SK-N-SH treated with all-trans-retinoic acid at 6 μM for 48 hours (cell line): ENCODE data around the gene UBE2L3.

ENCODE experiments used
- ATAC-seq: fragments of 200-7000 bp; cut with Tn5 transposase; 3 replicates; pipeline ENCODE4 v1.9.1; 2020; ENCODE audit warnings: mild to moderate bottlenecking, moderate library complexity
- ARNTL ChIP-seq: fragments of 450-650 bp; formaldehyde crosslinking; IDR thresholded peaks from 2 replicates; pipeline ENCODE4 v1.5.0; 2020; ENCODE audit warnings: low read depth, mild to moderate bottlenecking, moderate library complexity, borderline replicate concordance
- ISL1 ChIP-seq: fragments of 250-450 bp; sonication (Bioruptor Pico); IDR thresholded peaks from 2 replicates; pipeline ENCODE4 v2.1.2; 2022; ENCODE audit warnings: mild to moderate bottlenecking, moderate library complexity
- PPARA ChIP-seq: fragments of 250-450 bp; sonication (Bioruptor Pico); IDR thresholded peaks from 2 replicates; pipeline ENCODE4 v1.5.0; 2020; ENCODE audit warnings: mild to moderate bottlenecking, borderline replicate concordance
- SNAI2 ChIP-seq: fragments of 250-450 bp; sonication (Bioruptor Pico); IDR thresholded peaks from 2 replicates; pipeline ENCODE4 v1.5.0; 2020; ENCODE audit warnings: mild to moderate bottlenecking, moderate library complexity
- TOX ChIP-seq: fragments of 250-450 bp; sonication (Bioruptor Pico); IDR thresholded peaks from 2 replicates; pipeline ENCODE4 v1.8.0; 2021; ENCODE audit warnings: mild to moderate bottlenecking, moderate library complexity, borderline replicate concordance
- ZC3H10 ChIP-seq: fragments of 250-450 bp; sonication (Bioruptor Pico); IDR thresholded peaks from 2 replicates; pipeline ENCODE4 v1.5.1; 2021; ENCODE audit warnings: mild to moderate bottlenecking, moderate library complexity
- ZFP30 ChIP-seq: fragments of 450-650 bp; formaldehyde crosslinking; IDR thresholded peaks from 2 replicates; pipeline ENCODE4 v1.5.0; 2022; ENCODE audit warnings: mild to moderate bottlenecking, moderate library complexity
- ZNF565 ChIP-seq: fragments of 450-650 bp; formaldehyde crosslinking; conservative IDR thresholded peaks from 2 replicates; pipeline ENCODE4 v1.5.0; 2020; ENCODE audit warnings: low read depth, mild to moderate bottlenecking, moderate library complexity
- ZNF8 ChIP-seq: fragments of 450-650 bp; formaldehyde crosslinking; IDR thresholded peaks from 2 replicates; pipeline ENCODE4 v1.5.0; 2020; ENCODE audit warnings: mild to moderate bottlenecking, moderate library complexity
- TF ChIP-seq, protein P1 (sequence below): fragments of 250-450 bp; sonication (Bioruptor Pico); IDR thresholded peaks from 2 replicates; pipeline ENCODE4 v1.5.0; 2020; ENCODE audit warnings: mild to moderate bottlenecking, moderate library complexity
- TF ChIP-seq, protein P2 (sequence below): fragments of 250-450 bp; sonication (Bioruptor Pico); IDR thresholded peaks from 2 replicates; pipeline ENCODE4 v1.5.1; 2020; ENCODE audit warnings: low read depth, mild to moderate bottlenecking, moderate library complexity
- TF ChIP-seq, protein P3 (sequence below): fragments of 250-450 bp; sonication (Bioruptor Pico); IDR thresholded peaks from 2 replicates; pipeline ENCODE4 v1.8.0; 2021; ENCODE audit warnings: low read depth, mild to moderate bottlenecking, moderate library complexity, borderline replicate concordance
- TF ChIP-seq, protein P4 (sequence below): fragments of 250-450 bp; sonication (Bioruptor Pico); IDR thresholded peaks from 2 replicates; pipeline ENCODE4 v1.5.1; 2021; ENCODE audit warnings: mild to moderate bottlenecking, moderate library complexity

Gene UBE2L3

DNA sequence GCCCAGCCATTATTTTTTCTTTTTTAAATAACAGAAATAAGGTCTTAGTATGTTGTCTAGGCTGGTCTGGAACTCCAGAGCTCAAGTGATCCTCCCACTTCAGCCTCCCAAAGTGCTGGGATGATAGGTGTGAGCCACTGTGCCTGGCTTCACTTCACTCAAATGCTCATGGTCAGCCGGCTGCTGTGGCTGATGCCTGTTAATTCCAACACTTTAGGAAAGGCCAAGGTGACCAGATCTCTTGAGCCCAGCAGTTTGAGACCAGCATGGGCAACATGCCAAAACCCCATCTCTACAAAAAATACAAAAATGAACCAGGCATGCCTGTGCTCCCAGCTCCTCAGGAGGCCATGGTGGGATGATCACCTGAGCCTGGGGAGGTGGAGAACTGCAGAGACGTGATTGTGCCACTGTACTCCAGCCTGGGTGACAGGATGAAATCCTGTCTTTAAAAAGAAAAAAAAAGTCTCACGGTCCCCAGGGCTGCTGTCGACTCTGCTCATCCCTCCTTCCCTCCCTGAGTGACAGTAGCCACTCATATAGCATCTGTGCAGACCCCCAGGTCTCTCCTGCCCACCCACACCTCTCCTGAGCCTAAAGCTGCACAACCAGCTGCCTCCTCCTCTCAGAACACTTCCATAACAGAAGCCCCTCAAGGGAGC lies 58.7 kb downstream of the UBE2L3 start (continued):
- TF ChIP-seq, protein P1, sequence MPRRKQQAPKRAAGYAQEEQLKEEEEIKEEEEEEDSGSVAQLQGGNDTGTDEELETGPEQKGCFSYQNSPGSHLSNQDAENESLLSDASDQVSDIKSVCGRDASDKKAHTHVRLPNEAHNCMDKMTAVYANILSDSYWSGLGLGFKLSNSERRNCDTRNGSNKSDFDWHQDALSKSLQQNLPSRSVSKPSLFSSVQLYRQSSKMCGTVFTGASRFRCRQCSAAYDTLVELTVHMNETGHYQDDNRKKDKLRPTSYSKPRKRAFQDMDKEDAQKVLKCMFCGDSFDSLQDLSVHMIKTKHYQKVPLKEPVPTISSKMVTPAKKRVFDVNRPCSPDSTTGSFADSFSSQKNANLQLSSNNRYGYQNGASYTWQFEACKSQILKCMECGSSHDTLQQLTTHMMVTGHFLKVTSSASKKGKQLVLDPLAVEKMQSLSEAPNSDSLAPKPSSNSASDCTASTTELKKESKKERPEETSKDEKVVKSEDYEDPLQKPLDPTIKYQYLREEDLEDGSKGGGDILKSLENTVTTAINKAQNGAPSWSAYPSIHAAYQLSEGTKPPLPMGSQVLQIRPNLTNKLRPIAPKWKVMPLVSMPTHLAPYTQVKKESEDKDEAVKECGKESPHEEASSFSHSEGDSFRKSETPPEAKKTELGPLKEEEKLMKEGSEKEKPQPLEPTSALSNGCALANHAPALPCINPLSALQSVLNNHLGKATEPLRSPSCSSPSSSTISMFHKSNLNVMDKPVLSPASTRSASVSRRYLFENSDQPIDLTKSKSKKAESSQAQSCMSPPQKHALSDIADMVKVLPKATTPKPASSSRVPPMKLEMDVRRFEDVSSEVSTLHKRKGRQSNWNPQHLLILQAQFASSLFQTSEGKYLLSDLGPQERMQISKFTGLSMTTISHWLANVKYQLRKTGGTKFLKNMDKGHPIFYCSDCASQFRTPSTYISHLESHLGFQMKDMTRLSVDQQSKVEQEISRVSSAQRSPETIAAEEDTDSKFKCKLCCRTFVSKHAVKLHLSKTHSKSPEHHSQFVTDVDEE (CRISPR knock-in tag) = no peak
- TF ChIP-seq PPARA (CRISPR knock-in tag) = no peak
- TF ChIP-seq ARNTL = no peak
- TF ChIP-seq ZNF565 = no peak
- no peak for TF ChIP-seq ZC3H10 (CRISPR knock-in tag)
- TF ChIP-seq, protein P2, sequence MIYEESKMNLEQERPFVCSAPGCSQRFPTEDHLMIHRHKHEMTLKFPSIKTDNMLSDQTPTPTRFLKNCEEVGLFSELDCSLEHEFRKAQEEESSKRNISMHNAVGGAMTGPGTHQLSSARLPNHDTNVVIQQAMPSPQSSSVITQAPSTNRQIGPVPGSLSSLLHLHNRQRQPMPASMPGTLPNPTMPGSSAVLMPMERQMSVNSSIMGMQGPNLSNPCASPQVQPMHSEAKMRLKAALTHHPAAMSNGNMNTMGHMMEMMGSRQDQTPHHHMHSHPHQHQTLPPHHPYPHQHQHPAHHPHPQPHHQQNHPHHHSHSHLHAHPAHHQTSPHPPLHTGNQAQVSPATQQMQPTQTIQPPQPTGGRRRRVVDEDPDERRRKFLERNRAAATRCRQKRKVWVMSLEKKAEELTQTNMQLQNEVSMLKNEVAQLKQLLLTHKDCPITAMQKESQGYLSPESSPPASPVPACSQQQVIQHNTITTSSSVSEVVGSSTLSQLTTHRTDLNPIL (CRISPR knock-in tag) = no peak

DNA sequence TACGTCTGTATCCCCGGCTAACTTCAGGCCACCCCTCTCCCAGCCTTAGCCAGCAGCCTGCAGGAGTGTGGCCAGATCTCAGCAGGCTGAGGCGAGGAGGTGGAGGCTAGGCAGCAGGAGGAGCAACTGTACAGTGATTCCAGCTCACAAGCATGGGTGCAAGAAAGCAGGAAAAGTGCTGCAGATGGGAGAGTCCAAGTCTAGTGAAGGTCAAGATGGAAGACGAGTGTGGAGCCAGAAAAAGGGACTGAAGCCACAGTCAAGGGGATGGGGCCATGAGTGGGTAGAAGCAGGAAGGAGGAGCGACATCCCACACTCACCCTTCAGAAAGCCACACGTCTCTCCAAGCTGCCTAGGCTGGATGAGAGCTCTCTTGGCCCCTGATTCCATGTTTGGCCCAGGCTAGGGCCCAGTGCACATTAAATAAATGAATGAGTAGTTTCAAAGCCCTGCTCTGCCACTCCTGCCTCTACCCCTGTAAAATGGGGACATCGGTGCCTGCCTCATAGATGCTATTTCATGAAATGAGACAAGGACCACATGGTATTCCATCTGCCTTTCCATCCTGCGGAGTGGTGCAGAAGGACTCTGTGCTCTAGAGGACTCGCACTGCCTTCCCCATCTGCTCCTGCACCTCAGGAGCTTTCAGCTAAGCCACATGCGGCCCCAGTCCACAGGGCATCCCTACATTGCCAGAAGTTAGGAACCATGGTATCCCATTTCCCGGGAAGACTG lies 59.4 kb downstream of the UBE2L3 start:
- no peak for ATAC-seq

More for the DNA sequence above, 59.4 kb downstream of the UBE2L3 start:
- TF ChIP-seq, protein P1 (CRISPR knock-in tag) = no peak
- no peak for TF ChIP-seq SNAI2 (CRISPR knock-in tag)
- no peak for TF ChIP-seq ZNF8 (CRISPR knock-in tag)
- TF ChIP-seq ISL1 = no peak
- TF ChIP-seq, protein P3, sequence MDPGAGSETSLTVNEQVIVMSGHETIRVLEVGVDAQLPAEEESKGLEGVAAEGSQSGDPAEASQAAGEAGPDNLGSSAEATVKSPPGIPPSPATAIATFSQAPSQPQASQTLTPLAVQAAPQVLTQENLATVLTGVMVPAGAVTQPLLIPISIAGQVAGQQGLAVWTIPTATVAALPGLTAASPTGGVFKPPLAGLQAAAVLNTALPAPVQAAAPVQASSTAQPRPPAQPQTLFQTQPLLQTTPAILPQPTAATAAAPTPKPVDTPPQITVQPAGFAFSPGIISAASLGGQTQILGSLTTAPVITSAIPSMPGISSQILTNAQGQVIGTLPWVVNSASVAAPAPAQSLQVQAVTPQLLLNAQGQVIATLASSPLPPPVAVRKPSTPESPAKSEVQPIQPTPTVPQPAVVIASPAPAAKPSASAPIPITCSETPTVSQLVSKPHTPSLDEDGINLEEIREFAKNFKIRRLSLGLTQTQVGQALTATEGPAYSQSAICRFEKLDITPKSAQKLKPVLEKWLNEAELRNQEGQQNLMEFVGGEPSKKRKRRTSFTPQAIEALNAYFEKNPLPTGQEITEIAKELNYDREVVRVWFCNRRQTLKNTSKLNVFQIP = no peak
- no peak for TF ChIP-seq ZFP30 (CRISPR knock-in tag)
- no peak for TF ChIP-seq ZC3H10 (CRISPR knock-in tag)
- TF ChIP-seq, protein P4, sequence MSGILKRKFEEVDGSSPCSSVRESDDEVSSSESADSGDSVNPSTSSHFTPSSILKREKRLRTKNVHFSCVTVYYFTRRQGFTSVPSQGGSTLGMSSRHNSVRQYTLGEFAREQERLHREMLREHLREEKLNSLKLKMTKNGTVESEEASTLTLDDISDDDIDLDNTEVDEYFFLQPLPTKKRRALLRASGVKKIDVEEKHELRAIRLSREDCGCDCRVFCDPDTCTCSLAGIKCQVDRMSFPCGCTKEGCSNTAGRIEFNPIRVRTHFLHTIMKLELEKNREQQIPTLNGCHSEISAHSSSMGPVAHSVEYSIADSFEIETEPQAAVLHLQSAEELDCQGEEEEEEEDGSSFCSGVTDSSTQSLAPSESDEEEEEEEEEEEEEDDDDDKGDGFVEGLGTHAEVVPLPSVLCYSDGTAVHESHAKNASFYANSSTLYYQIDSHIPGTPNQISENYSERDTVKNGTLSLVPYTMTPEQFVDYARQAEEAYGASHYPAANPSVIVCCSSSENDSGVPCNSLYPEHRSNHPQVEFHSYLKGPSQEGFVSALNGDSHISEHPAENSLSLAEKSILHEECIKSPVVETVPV (CRISPR knock-in tag) = no peak
- no peak for TF ChIP-seq TOX (CRISPR knock-in tag)
- TF ChIP-seq, protein P2 (CRISPR knock-in tag) = no peak
